HepG2 (cell line): Measurements from ENCODE around the gene RHOV. TPM values are rescaled to one million over a fixed set of nuclear protein-coding genes. Genes with fewer than 3 reads are reported as not detected.

Experiments used
- EED ChIP-seq: sonication (generic); formaldehyde crosslinking; IDR thresholded peaks from 2 replicates; pipeline ENCODE4 v1.5.0; 2020; ENCODE audit warnings: mild to moderate bottlenecking, missing genetic modification reagents
- KIAA2018 ChIP-seq: sonication (generic); formaldehyde crosslinking; IDR thresholded peaks from 2 replicates; pipeline ENCODE4 v1.5.0; 2020; ENCODE audit warnings: mild to moderate bottlenecking, missing genetic modification reagents, borderline replicate concordance
- ZNF230 ChIP-seq: sonication (generic); formaldehyde crosslinking; IDR thresholded peaks from 2 replicates; pipeline ENCODE4 v1.4.0; 2020; ENCODE audit warnings: mild to moderate bottlenecking, missing genetic modification reagents
- ZNF3 ChIP-seq: IDR thresholded peaks from 2 replicates; pipeline ENCODE4 v1.7.0; 2017; ENCODE audit warnings: inconsistent platforms
- ZNF318 ChIP-seq: sonication (generic); formaldehyde crosslinking; IDR thresholded peaks from 2 replicates; pipeline ENCODE4 v1.4.0; 2020; ENCODE audit warnings: mild to moderate bottlenecking, missing genetic modification reagents
- ZNF337 ChIP-seq: sonication (generic); formaldehyde crosslinking; IDR thresholded peaks from 2 replicates; pipeline ENCODE4 v1.5.1; 2020; ENCODE audit warnings: missing genetic modification reagents, low read depth, mild to moderate bottlenecking, borderline replicate concordance
- polyA plus RNA-seq, 8 experiments: library from polyadenylated mRNA; depleted of rRNA in 3 of 8; stranded (reverse) in 7 of 8; unstranded in 1 of 8; fragments of >200 nt; fragmentation: Illumina TruSeq in 4 of 8; extraction: Trizol in 4 of 8; gene quantifications; 2 replicates each; pipeline versions ENCODE4 v1.2.1 to v1.2.3, GENCODE V29; 2011 to 2016; ENCODE audit warnings: low read depth in 4 of 8, missing spikeins in 1 of 8, mixed read lengths in 1 of 8; ENCODE audit not compliant: insufficient read depth in 1 of 8
- total RNA-seq, 5 experiments: library from RNA; depleted of rRNA; stranded (reverse); fragments of >200 nt; fragmentation: Illumina TruSeq; extraction: Trizol; gene quantifications; 2 replicates each; pipeline ENCODE4 v1.2.3, GENCODE V29; 2016; ENCODE audit warnings: low read depth in 1 of 5
- TF ChIP-seq, protein P1 (sequence below): sonication (generic); formaldehyde crosslinking; IDR thresholded peaks from 2 replicates; pipeline ENCODE4 v1.5.0; 2020; ENCODE audit warnings: missing genetic modification reagents
- TF ChIP-seq, protein P2 (sequence below): IDR thresholded peaks from 2 replicates; pipeline ENCODE4 v1.6.1; 2016; ENCODE audit warnings: low read depth

RHOV gene
- total and polyA plus RNA-seq, 2 of the 13 experiments (the other 11 are each of a cell fraction or from before 2014, with no cell fraction given) = 0.17 to 0.18 TPM

DNA sequence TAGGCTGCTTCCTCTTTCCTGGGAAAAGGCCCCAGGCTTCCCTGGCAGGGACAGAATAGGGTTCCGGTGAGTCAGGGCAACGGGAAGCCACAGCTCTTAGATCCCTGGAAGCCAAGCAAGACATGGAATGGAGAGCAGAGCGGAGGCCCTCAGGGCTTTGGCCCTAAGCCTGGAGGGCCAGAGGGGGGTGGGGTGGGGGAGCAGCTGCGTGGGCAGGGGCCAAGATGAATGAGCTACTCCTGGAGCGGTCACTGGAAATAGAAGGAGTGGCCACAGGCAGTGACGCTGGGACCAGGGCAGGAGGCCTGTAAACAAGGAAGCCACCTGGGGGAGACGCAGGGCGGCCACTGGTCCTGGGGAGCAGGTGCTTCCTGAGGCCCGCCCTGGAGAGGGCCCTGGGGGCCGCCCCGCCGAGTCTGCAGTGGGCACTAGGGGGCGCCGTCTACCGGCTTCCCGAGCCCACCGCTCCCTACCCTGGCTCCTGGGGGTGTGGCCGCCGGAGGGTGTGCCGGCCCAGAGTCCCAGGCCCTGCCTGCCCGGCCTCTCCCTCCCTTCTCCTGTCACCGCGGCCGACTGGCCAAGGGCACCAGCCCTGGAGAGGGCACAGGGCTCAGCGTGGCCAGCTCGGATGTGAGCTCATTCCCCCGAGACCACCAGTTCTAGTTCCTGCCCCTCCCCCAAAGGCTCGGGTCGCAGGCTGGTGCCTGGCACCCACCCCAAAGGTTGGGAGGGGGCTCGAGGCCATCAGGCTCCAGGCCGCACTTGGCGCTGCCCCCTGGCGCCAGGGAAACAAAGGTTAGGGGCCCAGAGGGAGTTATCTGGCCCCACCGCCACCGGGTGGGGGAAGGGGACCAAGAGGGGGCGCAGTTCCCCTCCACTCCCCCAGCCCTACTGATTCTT is 32.3 kb upstream of the RHOV start (continued):
- TF ChIP-seq KIAA2018 (CRISPR knock-in tag) (no peak), ZNF3 (CRISPR knock-in tag) (no peak), ZNF230 (CRISPR knock-in tag) (no peak), EED (CRISPR knock-in tag) (no peak), ZNF318 (CRISPR knock-in tag) (no peak), ZNF337 (CRISPR knock-in tag) (no peak)
- TF ChIP-seq, protein P1, sequence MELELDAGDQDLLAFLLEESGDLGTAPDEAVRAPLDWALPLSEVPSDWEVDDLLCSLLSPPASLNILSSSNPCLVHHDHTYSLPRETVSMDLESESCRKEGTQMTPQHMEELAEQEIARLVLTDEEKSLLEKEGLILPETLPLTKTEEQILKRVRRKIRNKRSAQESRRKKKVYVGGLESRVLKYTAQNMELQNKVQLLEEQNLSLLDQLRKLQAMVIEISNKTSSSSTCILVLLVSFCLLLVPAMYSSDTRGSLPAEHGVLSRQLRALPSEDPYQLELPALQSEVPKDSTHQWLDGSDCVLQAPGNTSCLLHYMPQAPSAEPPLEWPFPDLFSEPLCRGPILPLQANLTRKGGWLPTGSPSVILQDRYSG (CRISPR knock-in tag) = no peak
- TF ChIP-seq, protein P2, sequence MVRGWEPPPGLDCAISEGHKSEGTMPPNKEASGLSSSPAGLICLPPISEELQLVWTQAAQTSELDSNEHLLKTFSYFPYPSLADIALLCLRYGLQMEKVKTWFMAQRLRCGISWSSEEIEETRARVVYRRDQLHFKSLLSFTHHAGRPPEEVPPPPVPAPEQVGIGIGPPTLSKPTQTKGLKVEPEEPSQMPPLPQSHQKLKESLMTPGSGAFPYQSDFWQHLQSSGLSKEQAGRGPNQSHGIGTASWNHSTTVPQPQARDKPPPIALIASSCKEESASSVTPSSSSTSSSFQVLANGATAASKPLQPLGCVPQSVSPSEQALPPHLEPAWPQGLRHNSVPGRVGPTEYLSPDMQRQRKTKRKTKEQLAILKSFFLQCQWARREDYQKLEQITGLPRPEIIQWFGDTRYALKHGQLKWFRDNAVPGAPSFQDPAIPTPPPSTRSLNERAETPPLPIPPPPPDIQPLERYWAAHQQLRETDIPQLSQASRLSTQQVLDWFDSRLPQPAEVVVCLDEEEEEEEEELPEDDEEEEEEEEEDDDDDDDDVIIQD = no peak; the same call in 1 of the 2 replicates
